HEK293 (cell line): Measurements from ENCODE around the gene SCUBE1.

Experiments used
- CTCF ChIA-PET: fragments of 350-600 bp; formaldehyde crosslinking; extraction: SDS; loops from one replicate; lab custom pipeline; 2021; ENCODE audit warnings: antibody characterized with exemption; lab: Yijun Ruan, JAX
- POLR2A ChIA-PET: fragments of 300-600 bp; formaldehyde crosslinking; extraction: SDS; loops from one replicate; lab custom pipeline; 2020; ENCODE audit warnings: antibody characterized with exemption, inconsistent platforms; lab: Yijun Ruan, JAX
- H3K27ac ChIP-seq: fragments of 200-500 bp; sonication (Bioruptor generic); 2 replicates; pipeline ENCODE4 v1.5.1; 2014; ENCODE audit warnings: low read depth, low read length, control low read depth, inconsistent platforms; ENCODE audit errors: extremely low read depth
- H3K36me3 ChIP-seq, 2 experiments: fragments of 200-500 bp in 1 of 2; sonication (Bioruptor generic) in 1 of 2; 1 replicate in 1 of 2; 2 replicates in 1 of 2; pipeline ENCODE4 v1.5.1; 2014 to 2017; ENCODE audit warnings: inconsistent platforms in 2 of 2, low read length in 2 of 2; ENCODE audit not compliant: control insufficient read depth in 2 of 2, insufficient read depth in 1 of 2
- H3K4me1 ChIP-seq: fragments of 200-500 bp; sonication (Bioruptor generic); 2 replicates; pipeline ENCODE4 v1.5.1; 2014; ENCODE audit warnings: mild to moderate bottlenecking, low read length, inconsistent platforms; ENCODE audit not compliant: control insufficient read depth, insufficient read depth
- H3K4me3 ChIP-seq: 2 replicates; pipeline ENCODE4 v1.5.1; 2011; ENCODE audit warnings: low read depth, mild to moderate bottlenecking, control low read depth, low read length, moderate library complexity
- H3K9me3 ChIP-seq: fragments of 200-500 bp; sonication (Bioruptor generic); 2 replicates; pipeline ENCODE4 v1.5.1; 2014; ENCODE audit warnings: low read depth, low read length, inconsistent platforms; ENCODE audit not compliant: control insufficient read depth, insufficient read depth
- EGR2 ChIP-seq: fragments of 450-650 bp; formaldehyde crosslinking; IDR thresholded peaks from 2 replicates; pipeline ENCODE4 v1.5.1; 2016; ENCODE audit warnings: low read depth, missing biosample characterization, missing genetic modification characterization
- HIC1 ChIP-seq: fragments of 450-650 bp; formaldehyde crosslinking; IDR thresholded peaks from 2 replicates; pipeline ENCODE4 v1.5.1; 2016; ENCODE audit warnings: missing biosample characterization, missing genetic modification characterization
- MYNN ChIP-seq: fragments of 450-650 bp; formaldehyde crosslinking; IDR thresholded peaks from 2 replicates; pipeline ENCODE4 v1.5.1; 2016; ENCODE audit warnings: missing biosample characterization, missing genetic modification characterization, borderline replicate concordance
- OSR2 ChIP-seq: fragments of 450-650 bp; formaldehyde crosslinking; IDR thresholded peaks from 2 replicates; pipeline ENCODE4 v1.5.1; 2016; ENCODE audit warnings: missing biosample characterization, missing genetic modification characterization
- OVOL3 ChIP-seq: fragments of 450-650 bp; formaldehyde crosslinking; IDR thresholded peaks from 2 replicates; pipeline ENCODE4 v1.5.1; 2016; ENCODE audit warnings: missing biosample characterization, missing genetic modification characterization
- SETDB1 ChIP-seq: IDR thresholded peaks from one replicate; pipeline ENCODE4 v1.6.1; 2017; ENCODE audit warnings: mild to moderate bottlenecking, low read length, moderate library complexity, mixed read lengths; ENCODE audit not compliant: insufficient read length
- ZBTB21 ChIP-seq: fragments of 450-650 bp; formaldehyde crosslinking; IDR thresholded peaks from 2 replicates; pipeline ENCODE4 v1.5.1; 2017; ENCODE audit warnings: missing biosample characterization, missing genetic modification characterization
- ZBTB48 ChIP-seq: fragments of 450-650 bp; formaldehyde crosslinking; IDR thresholded peaks from 2 replicates; pipeline ENCODE4 v1.5.1; 2016; ENCODE audit warnings: missing biosample characterization, missing genetic modification characterization
- ZBTB7A ChIP-seq: fragments of 450-650 bp; formaldehyde crosslinking; IDR thresholded peaks from 2 replicates; pipeline ENCODE4 v1.5.1; 2016; ENCODE audit warnings: low read depth, missing biosample characterization, missing genetic modification characterization
- ZFHX2 ChIP-seq: fragments of 450-650 bp; formaldehyde crosslinking; conservative IDR thresholded peaks from 2 replicates; pipeline ENCODE4 v1.5.1; 2016; ENCODE audit warnings: missing biosample characterization, missing genetic modification characterization
- ZNF10 ChIP-seq: fragments of 450-650 bp; formaldehyde crosslinking; IDR thresholded peaks from 2 replicates; pipeline ENCODE4 v1.5.1; 2017; ENCODE audit warnings: missing biosample characterization, missing genetic modification characterization
- ZNF16 ChIP-seq: fragments of 450-650 bp; formaldehyde crosslinking; IDR thresholded peaks from 2 replicates; pipeline ENCODE4 v1.5.1; 2016; ENCODE audit warnings: low read depth, missing biosample characterization, missing genetic modification characterization
- ZNF292 ChIP-seq: fragments of 450-650 bp; formaldehyde crosslinking; IDR thresholded peaks from 2 replicates; pipeline ENCODE4 v1.5.1; 2016; ENCODE audit warnings: low read depth, missing biosample characterization, missing genetic modification characterization, borderline replicate concordance
- ZNF350 ChIP-seq: fragments of 450-650 bp; formaldehyde crosslinking; IDR thresholded peaks from 2 replicates; pipeline ENCODE4 v1.5.0; 2017; ENCODE audit warnings: missing biosample characterization, mild to moderate bottlenecking, missing genetic modification characterization
- ZNF600 ChIP-seq: fragments of 450-650 bp; formaldehyde crosslinking; IDR thresholded peaks from 2 replicates; pipeline ENCODE4 v1.5.1; 2016; ENCODE audit warnings: missing biosample characterization, missing genetic modification characterization
- ZSCAN30 ChIP-seq: fragments of 450-650 bp; IDR thresholded peaks from 2 replicates; pipeline ENCODE4 v1.5.1; 2018; ENCODE audit warnings: missing biosample characterization, mild to moderate bottlenecking, missing genetic modification characterization, moderate library complexity
- TF ChIP-seq, protein P1 (sequence below): fragments of 450-650 bp; formaldehyde crosslinking; IDR thresholded peaks from 2 replicates; pipeline ENCODE4 v1.5.1; 2016; ENCODE audit warnings: missing biosample characterization, missing genetic modification characterization

Gene SCUBE1

DNA sequence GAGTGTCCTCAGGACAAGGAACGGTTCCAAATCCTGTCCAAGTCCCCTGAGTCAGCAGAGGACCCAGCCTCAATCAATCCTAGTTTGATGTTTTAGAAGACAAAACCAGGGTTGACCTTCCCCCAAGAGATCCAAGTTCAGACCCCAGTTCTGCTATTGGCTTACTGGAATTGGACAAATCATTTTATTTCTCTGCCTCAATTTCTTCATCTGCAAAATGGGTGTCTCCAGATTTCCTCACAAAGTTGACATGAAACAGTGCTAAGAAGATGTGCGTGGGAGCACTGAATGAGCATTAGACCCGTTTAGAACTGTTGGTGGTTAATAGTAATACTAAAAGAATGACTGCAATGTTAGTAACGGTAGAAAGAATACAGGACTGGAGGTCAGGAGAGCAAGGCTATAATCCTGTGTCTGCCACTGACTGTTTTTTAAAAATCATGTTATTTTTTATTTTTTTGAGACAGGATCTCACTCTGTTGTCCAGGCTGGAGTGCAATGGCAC lies 32.8 kb upstream of the SCUBE1 start:
- Histone ChIP-seq H3K36me3 (no peaks in the 10 kb centered on the region), H3K4me3 (no peak overlapping the region), H3K4me1 (peaks cover 5% of the 10 kb centered on the region; the same call in 1 of the 2 replicates), H3K9me3 (no peaks in the 10 kb centered on the region), H3K27ac (no peak overlapping the region)
- POLR2A ChIA-PET: no interaction called here
- CTCF ChIA-PET: interaction anchor here (1.9 to 2.9 kb wide), 2 partner anchors 30 kb away, joined by 9 to 16 read pairs; no protein-coding TSS in a partner anchor
- TF ChIP-seq ZBTB21 (tag by site-specific recombination) (no peak), OSR2 (tag by site-specific recombination) (no peak), ZNF292 (tag by site-specific recombination) (no peak), ZBTB7A (tag by site-specific recombination) (no peak), MYNN (no peak)

DNA sequence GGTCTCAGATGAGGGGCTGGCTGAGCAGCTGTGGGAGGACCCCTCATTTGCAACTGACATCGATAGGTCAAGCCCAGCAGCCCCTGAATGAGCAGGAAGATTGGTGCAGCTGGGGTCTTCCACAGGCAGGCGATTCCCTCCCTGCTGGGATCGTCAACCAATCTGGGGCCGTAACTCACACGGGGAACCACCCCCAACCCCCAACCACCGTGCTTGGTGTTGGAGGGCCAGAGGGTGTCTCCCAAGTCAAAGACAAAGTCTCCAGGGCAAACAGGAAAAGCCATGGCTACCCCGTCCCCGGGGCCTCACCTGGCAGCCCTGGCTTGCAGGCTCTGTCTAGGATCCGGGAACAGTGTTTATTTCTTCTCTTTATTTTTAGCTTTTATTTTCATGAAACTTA lies 26.9 kb upstream of the SCUBE1 start:
- CTCF ChIA-PET: interaction anchor here (0.6 to 2.2 kb wide), 5 partner anchors 16 to 1382 kb away, joined by 3 to 13 read pairs (median 3); no protein-coding TSS in a partner anchor

GRCh38 chr22:43365715-43366440 lies 22.7 kb upstream of the SCUBE1 start:
- H3K36me3 ChIP-seq: no peaks in the 10 kb centered on the region
- H3K4me1 ChIP-seq: no peaks in the 10 kb centered on the region
- H3K4me3 ChIP-seq: no peak overlapping the region
- no peaks in the 10 kb centered on the region for H3K9me3 ChIP-seq
- no peak overlapping the region for H3K27ac ChIP-seq
- TF ChIP-seq ZFHX2 (tag by site-specific recombination): peak; percentile 84
- TF ChIP-seq, protein P1, sequence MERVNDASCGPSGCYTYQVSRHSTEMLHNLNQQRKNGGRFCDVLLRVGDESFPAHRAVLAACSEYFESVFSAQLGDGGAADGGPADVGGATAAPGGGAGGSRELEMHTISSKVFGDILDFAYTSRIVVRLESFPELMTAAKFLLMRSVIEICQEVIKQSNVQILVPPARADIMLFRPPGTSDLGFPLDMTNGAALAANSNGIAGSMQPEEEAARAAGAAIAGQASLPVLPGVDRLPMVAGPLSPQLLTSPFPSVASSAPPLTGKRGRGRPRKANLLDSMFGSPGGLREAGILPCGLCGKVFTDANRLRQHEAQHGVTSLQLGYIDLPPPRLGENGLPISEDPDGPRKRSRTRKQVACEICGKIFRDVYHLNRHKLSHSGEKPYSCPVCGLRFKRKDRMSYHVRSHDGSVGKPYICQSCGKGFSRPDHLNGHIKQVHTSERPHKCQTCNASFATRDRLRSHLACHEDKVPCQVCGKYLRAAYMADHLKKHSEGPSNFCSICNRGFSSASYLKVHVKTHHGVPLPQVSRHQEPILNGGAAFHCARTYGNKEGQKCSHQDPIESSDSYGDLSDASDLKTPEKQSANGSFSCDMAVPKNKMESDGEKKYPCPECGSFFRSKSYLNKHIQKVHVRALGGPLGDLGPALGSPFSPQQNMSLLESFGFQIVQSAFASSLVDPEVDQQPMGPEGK (tag by site-specific recombination): no peak
- peak; percentile 84 for TF ChIP-seq EGR2 (tag by site-specific recombination)
- peak; percentile 31; the same call in 1 of the 2 replicates for TF ChIP-seq ZNF16 (tag by site-specific recombination)
- TF ChIP-seq HIC1 (tag by site-specific recombination): no peak
- ChIA-PET CTCF (interaction anchor here (0.6 to 3.3 kb wide), 5 partner anchors 12 to 581 kb away, joined by 3 to 32 read pairs (median 5); no protein-coding TSS in a partner anchor), POLR2A (no interaction called here)

More for the DNA sequence above, 26.9 kb upstream of the SCUBE1 start:
- Histone ChIP-seq H3K4me1 (no peaks in the 10 kb centered on the region), H3K9me3 (no peaks in the 10 kb centered on the region), H3K4me3 (no peak overlapping the region), H3K27ac (no peak overlapping the region)
- TF ChIP-seq ZNF350 (tag by site-specific recombination): no peak
- TF ChIP-seq, all 188 proteins: peak for 0
- H3K36me3 ChIP-seq: no peaks in the 10 kb centered on the region
- POLR2A ChIA-PET: no interaction called here

- Histone ChIP-seq H3K9me3 (no peaks in the 10 kb centered on the region), H3K4me1 (no peaks in the 10 kb centered on the region), H3K27ac (no peak overlapping the region), H3K36me3 (no peaks in the 10 kb centered on the region), H3K4me3 (no peak overlapping the region)
- POLR2A ChIA-PET: interaction anchor here (0.5 kb wide), 1 partner anchor 1297 kb away, joined by 3 read pairs; no protein-coding TSS in a partner anchor
- CTCF ChIA-PET: interaction anchor here (0.7 to 3.3 kb wide), 3 partner anchors 17 to 176 kb away, joined by 3 to 32 read pairs (median 3); no protein-coding TSS in a partner anchor
- TF ChIP-seq ZSCAN30 (tag by site-specific recombination) (no peak), ZBTB48 (tag by site-specific recombination) (no peak), SETDB1 (no peak), ZNF600 (tag by site-specific recombination) (no peak), ZNF10 (no peak), OVOL3 (no peak), ZNF350 (tag by site-specific recombination) (no peak)
Observed at GRCh38 chr22:43364169-43364435, 20.9 kb upstream of the SCUBE1 start.
